ENCODE measurements around the gene PPM1E. TPM values are rescaled to one million over a fixed set of nuclear protein-coding genes. Genes with fewer than 3 reads are reported as not detected.
A peak's percentile ranks its signal among the peaks of the same experiment; 100 is the strongest.

The PPM1E gene
- polyA plus RNA-seq, 1 donor: 1.2 TPM

DNA sequence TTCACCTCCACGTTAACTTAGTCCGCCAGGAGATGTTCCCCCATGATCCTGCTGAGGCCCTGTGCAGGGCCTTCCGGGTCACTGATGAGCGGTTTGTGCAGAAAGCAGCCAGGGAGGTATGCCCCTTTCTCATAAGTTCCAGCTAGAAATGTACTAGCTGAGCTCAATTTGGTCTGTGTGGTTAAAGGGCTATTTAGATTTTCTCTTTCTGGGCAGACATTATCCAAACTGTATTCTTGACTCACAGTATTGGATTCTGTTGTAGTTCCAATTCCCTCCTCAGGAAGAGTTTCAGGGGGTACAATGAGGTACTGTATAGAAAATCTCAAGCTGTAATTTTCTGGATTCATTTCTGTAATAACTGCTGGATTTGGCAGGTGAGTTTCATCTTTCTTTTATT, 214.0 kb downstream of the PPM1E start:
- DNase-seq: no peak
- no peak overlapping the region for H3K27ac ChIP-seq (ENCODE audit: low read length)
- peaks cover 3% of the 10 kb centered on the region for H3K27me3 ChIP-seq (ENCODE audit: control insufficient read depth, insufficient read depth, low read length)
- no peaks in the 10 kb centered on the region for H3K36me3 ChIP-seq (ENCODE audit: control insufficient read depth, insufficient read depth, low read length)
- no CpG with 5 or more reads among the region's 4 CpGs for WGBS (ENCODE audit: insufficient coverage, low lambda C conversion rate)
- H3K9me3 ChIP-seq (ENCODE audit: control insufficient read depth, low read depth, low read length): no peaks in the 10 kb centered on the region
- no peak overlapping the region for H3K4me3 ChIP-seq (ENCODE audit: low read length)
- no peaks in the 10 kb centered on the region for H3K4me1 ChIP-seq (ENCODE audit: control insufficient read depth, insufficient read depth, low read length)

DNA sequence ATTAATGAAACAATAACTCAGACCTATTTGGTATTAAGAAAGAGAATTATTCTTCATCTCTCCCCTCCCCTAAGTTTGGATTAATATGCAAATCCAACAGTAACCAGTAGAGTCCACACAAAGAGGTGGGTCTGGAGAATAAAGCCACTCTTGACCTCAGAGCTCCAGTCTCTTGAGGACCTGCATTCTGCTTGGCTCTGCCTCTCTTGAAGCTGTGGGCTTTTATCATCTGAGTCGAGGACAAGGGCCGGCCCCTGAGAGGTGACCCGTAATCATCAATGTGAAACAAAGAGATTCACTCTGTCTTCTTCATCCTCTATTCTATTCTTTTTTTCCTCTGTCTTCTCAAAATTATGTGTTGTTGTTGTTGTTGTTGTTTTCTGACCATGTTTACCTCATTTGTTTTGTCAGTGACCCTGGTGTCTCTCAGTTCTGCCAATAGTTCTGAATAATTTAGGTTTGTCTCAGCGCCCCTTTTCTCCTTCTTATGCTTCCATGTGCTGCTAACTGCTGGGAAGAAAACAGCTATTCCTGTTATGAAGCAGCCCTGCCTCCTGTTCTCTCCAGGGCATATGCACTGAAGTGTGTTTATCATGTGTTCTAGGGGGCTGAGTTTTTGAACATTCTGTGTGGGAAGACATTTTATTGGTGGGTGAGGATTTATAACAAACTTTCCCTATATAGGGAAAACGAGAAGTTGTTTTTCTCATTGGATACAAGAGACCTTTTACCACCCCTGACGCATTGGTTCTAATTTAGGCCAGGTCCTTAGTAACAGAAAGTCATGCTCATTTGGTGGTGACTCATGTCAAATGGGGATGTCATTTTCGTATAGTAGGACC, 215.2 kb downstream of the PPM1E start:
- DNase-seq: no peak
- Histone ChIP-seq H3K4me3 (ENCODE audit: low read length) (no peak overlapping the region), H3K27me3 (ENCODE audit: control insufficient read depth, insufficient read depth, low read length) (no peaks in the 10 kb centered on the region), H3K27ac (ENCODE audit: low read length) (no peak overlapping the region), H3K4me1 (ENCODE audit: control insufficient read depth, insufficient read depth, low read length) (no peaks in the 10 kb centered on the region), H3K36me3 (ENCODE audit: control insufficient read depth, insufficient read depth, low read length) (no peaks in the 10 kb centered on the region), H3K9me3 (ENCODE audit: control insufficient read depth, low read depth, low read length) (no peaks in the 10 kb centered on the region)
- no CpG with 5 or more reads among the region's 7 CpGs for WGBS (ENCODE audit: insufficient coverage, low lambda C conversion rate)

DNA sequence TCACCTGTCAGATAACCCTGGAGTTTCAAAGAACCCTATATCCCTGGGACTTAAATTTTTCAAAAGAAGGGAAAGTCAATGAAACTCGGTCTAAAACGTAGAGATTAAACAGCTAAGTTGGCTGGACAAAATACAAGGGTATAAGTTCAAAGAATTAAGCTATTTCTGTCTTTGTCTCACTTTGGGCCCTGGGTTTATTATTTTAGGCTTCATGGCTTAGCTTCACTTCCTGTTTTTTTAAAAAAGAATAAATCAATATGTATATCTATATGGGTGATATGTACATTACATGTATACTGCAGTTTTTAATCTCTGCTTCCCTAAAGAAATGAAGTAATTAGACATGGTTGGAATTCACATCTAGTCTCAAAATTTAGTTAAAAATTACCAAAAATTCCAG, 218.7 kb downstream of the PPM1E start:
- H3K27ac ChIP-seq (ENCODE audit: low read length): no peak overlapping the region
- 100% methylated on average over 1 of the region's 2 CpGs for WGBS (ENCODE audit: insufficient coverage, low lambda C conversion rate)
- DNase-seq: no peak

DNA sequence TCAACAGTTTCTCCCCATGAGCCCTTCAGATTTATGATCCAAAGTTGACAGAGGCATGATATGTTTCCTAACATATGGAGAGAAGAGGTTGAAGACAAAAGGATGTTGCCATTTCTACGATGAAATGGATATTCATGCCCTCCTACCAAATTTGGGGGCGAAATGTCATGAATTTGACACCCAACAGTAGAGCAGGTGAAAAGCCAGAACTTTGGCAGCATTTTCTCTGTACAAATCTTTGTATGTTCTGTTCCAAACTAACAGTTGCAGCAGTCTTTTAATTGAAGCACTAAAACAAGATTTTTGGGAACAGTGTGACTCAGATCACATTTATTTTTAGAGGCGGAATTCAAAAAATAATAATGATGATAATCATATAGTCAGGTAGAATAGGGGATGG, 220.9 kb downstream of the PPM1E start:
- Histone ChIP-seq H3K4me3 (ENCODE audit: low read length) (no peak overlapping the region), H3K36me3 (ENCODE audit: control insufficient read depth, insufficient read depth, low read length) (no peaks in the 10 kb centered on the region), H3K4me1 (ENCODE audit: control insufficient read depth, insufficient read depth, low read length) (no peaks in the 10 kb centered on the region), H3K27me3 (ENCODE audit: control insufficient read depth, insufficient read depth, low read length) (no peaks in the 10 kb centered on the region), H3K9me3 (ENCODE audit: control insufficient read depth, low read depth, low read length) (no peaks in the 10 kb centered on the region), H3K27ac (ENCODE audit: low read length) (no peak overlapping the region)
- DNase-seq: no peak
- 100% methylated on average over 1 of the region's 3 CpGs for WGBS (ENCODE audit: insufficient coverage, low lambda C conversion rate)

More for the DNA sequence above, 218.7 kb downstream of the PPM1E start:
- Histone ChIP-seq H3K27me3 (ENCODE audit: control insufficient read depth, insufficient read depth, low read length) (no peaks in the 10 kb centered on the region), H3K36me3 (ENCODE audit: control insufficient read depth, insufficient read depth, low read length) (no peaks in the 10 kb centered on the region), H3K4me3 (ENCODE audit: low read length) (no peak overlapping the region), H3K4me1 (ENCODE audit: control insufficient read depth, insufficient read depth, low read length) (no peaks in the 10 kb centered on the region), H3K9me3 (ENCODE audit: control insufficient read depth, low read depth, low read length) (no peaks in the 10 kb centered on the region)

DNA sequence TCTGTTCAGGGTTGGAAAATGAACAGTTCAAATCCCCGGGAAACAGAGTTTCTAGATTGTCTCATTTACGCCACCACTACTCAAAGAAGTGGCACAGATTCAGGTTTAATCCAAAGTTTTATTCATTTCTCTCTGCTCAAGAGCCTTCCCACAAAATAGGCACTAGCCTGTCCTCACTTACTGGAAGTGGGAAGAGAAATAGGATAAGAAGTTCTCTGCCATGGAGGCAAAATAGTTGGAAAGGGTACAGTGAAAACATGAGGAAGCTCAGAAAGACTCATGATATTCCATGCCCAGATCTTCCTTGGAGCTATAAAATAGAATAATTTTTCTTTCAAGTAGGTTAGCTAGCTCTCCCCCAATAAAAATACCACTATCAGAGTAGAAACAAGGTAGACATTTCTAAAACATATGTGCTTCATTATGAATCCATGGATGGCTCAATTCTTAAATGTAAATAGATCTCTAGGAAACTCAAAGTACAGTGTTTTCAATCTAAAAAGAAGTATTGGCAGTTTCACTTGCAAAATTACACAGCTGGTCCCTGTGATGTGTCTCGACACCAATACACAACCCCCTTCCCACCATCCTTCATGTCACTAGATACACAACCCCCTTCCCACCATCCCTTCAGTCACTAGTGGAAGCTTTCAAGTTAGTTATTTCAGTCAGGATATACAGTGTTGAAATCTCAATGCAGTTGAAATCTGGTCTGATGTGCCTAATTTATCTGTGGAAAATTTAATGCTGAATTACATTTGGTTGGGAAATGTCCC, 225.2 kb downstream of the PPM1E start:
- no peaks in the 10 kb centered on the region for H3K36me3 ChIP-seq (ENCODE audit: control insufficient read depth, insufficient read depth, low read length)
- no peak overlapping the region for H3K27ac ChIP-seq (ENCODE audit: low read length)
- no peak overlapping the region for H3K4me3 ChIP-seq (ENCODE audit: low read length)
- DNase-seq: no peak
- H3K27me3 ChIP-seq (ENCODE audit: control insufficient read depth, insufficient read depth, low read length): no peaks in the 10 kb centered on the region
- WGBS (ENCODE audit: insufficient coverage, low lambda C conversion rate): no CpG with 5 or more reads among the region's 3 CpGs
- H3K4me1 ChIP-seq (ENCODE audit: control insufficient read depth, insufficient read depth, low read length): no peaks in the 10 kb centered on the region
- H3K9me3 ChIP-seq (ENCODE audit: control insufficient read depth, low read depth, low read length): no peaks in the 10 kb centered on the region

DNA sequence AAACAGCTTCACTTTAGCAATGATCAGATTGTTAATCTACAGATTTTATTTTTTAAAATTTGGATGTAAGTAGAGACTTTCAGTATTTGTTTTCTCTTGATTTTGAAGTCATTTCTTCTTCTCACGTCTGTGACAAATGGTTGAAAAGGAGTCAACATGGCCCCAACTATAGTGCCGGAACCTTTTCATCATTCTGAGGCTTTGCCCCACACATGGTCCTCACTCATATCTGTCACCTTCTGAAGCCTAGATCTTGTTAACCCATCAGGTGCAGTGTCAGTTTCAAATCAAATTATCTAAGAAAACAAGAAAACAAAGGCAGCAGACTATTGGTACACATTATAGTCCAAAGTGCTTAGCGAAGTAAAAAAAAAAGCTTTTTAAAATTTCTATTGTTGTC, 227.0 kb downstream of the PPM1E start:
- no peaks in the 10 kb centered on the region for H3K4me1 ChIP-seq (ENCODE audit: control insufficient read depth, insufficient read depth, low read length)
- no peaks in the 10 kb centered on the region for H3K27me3 ChIP-seq (ENCODE audit: control insufficient read depth, insufficient read depth, low read length)
- no peak for DNase-seq
- WGBS (ENCODE audit: insufficient coverage, low lambda C conversion rate): 86% methylated on average over 1 of the region's 3 CpGs
- H3K4me3 ChIP-seq (ENCODE audit: low read length): no peak overlapping the region
- no peak overlapping the region for H3K27ac ChIP-seq (ENCODE audit: low read length)
- no peaks in the 10 kb centered on the region for H3K9me3 ChIP-seq (ENCODE audit: control insufficient read depth, low read depth, low read length)
- H3K36me3 ChIP-seq (ENCODE audit: control insufficient read depth, insufficient read depth, low read length): no peaks in the 10 kb centered on the region

DNA sequence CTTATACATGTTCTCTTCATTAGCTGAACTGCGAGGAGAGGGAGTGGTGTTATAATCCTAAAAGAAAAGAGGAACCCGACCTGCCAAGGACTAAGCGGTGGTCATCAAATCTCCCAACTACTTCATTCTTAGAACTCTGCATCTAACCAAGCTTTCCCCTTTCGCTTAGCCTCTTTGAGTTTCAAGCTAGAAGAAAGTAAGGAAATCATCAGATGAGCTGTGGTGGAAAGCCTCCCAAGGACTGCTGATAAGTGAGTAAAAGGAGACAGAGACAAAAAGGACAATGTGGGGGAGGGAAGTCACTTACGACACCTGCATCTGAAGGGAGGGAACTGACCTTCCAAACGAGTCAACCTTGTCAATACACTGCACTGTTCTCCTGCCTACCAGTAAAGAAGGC, 229.7 kb downstream of the PPM1E start:
- no peaks in the 10 kb centered on the region for H3K36me3 ChIP-seq (ENCODE audit: control insufficient read depth, insufficient read depth, low read length)
- no peak overlapping the region for H3K4me3 ChIP-seq (ENCODE audit: low read length)
- H3K9me3 ChIP-seq (ENCODE audit: control insufficient read depth, low read depth, low read length): peaks cover 3% of the 10 kb centered on the region
- WGBS (ENCODE audit: insufficient coverage, low lambda C conversion rate): no CpG with 5 or more reads among the region's 6 CpGs
- no peak overlapping the region for H3K27ac ChIP-seq (ENCODE audit: low read length)
- no peaks in the 10 kb centered on the region for H3K27me3 ChIP-seq (ENCODE audit: control insufficient read depth, insufficient read depth, low read length)
- H3K4me1 ChIP-seq (ENCODE audit: control insufficient read depth, insufficient read depth, low read length): no peaks in the 10 kb centered on the region
- no peak for DNase-seq

DNA sequence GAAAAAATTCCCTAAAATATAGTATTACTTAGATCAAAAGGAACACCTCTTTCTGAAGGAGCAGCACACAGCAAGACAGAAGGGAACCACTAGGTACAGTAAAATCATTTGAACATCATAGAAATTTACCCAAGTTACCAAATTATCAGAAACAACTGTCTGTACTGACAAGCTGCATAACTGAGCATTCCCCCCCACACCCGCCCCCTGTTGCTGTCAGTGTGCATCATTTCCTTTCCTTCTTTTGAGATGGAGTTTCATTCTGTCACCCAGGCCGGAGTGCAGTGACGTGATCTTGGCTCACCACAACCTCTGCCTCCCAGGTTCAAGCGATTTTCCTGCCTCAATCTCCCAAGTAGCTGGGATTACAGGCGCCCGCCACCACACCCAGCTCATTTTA, 230.3 kb downstream of the PPM1E start:
- Histone ChIP-seq H3K27ac (ENCODE audit: low read length) (no peak overlapping the region), H3K4me1 (ENCODE audit: control insufficient read depth, insufficient read depth, low read length) (no peaks in the 10 kb centered on the region), H3K4me3 (ENCODE audit: low read length) (no peak overlapping the region), H3K27me3 (ENCODE audit: control insufficient read depth, insufficient read depth, low read length) (no peaks in the 10 kb centered on the region), H3K9me3 (ENCODE audit: control insufficient read depth, low read depth, low read length) (peaks cover 3% of the 10 kb centered on the region), H3K36me3 (ENCODE audit: control insufficient read depth, insufficient read depth, low read length) (no peaks in the 10 kb centered on the region)
- WGBS (ENCODE audit: insufficient coverage, low lambda C conversion rate): no CpG with 5 or more reads among the region's 6 CpGs
- no peak for DNase-seq

DNA sequence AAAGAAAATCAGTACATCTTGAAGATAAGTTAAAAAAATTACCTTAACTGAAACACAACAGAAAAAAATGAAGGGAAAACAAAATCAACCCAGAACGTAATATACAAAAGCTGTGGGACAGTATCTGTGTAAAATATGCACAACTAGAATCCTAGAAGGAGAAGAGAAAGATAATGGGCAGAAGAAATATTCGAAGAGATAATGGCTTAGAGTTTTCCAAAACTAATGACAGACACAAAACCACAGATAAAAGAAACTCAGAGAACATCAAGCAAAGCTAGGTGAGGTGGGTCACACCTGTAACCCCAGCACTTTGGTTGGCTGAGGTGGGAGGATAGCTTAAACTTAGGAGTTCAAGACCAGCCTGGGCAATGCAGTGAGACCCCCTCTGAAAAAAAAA, 234.0 kb downstream of the PPM1E start:
- peaks cover 3% of the 10 kb centered on the region for H3K9me3 ChIP-seq (ENCODE audit: control insufficient read depth, low read depth, low read length)
- WGBS (ENCODE audit: insufficient coverage, low lambda C conversion rate): 100% methylated on average over 2 of the region's 2 CpGs
- H3K27me3 ChIP-seq (ENCODE audit: control insufficient read depth, insufficient read depth, low read length): no peaks in the 10 kb centered on the region
- no peak for DNase-seq
- no peak overlapping the region for H3K4me3 ChIP-seq (ENCODE audit: low read length)
- H3K36me3 ChIP-seq (ENCODE audit: control insufficient read depth, insufficient read depth, low read length): no peaks in the 10 kb centered on the region
- H3K4me1 ChIP-seq (ENCODE audit: control insufficient read depth, insufficient read depth, low read length): peaks cover 12% of the 10 kb centered on the region
- H3K27ac ChIP-seq (ENCODE audit: low read length): no peak overlapping the region

DNA sequence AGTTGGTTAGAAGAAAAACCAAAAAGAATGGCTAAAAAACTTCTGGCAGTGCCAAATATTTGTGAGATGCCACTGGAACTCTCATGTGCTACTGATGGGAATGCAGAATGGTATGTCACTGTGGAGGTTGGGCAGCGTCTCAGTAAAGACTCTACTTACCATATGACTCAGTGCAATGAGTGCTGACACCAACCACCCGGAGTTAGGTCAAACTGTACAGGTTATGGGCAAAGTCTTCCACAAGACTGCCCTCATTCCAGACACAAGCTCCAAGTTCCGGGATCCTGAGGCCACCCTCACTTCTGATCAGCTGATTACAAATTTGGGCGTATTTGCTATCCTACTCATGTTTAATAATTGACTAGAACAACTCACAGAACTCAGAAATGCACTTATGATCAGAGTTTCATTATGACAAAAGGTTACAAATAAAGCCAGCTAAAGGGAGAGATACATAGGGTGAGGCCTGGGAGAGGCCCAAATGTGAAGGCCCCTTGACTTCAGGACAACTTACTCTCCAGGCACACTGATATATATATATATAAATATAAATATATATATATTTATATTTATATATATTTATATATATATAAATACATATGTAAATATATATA, 236.2 kb downstream of the PPM1E start:
- peaks cover 3% of the 10 kb centered on the region for H3K9me3 ChIP-seq (ENCODE audit: control insufficient read depth, low read depth, low read length)
- no CpG with 5 or more reads among the region's 4 CpGs for WGBS (ENCODE audit: insufficient coverage, low lambda C conversion rate)
- peaks cover 12% of the 10 kb centered on the region for H3K4me1 ChIP-seq (ENCODE audit: control insufficient read depth, insufficient read depth, low read length)
- H3K27me3 ChIP-seq (ENCODE audit: control insufficient read depth, insufficient read depth, low read length): no peaks in the 10 kb centered on the region
- no peaks in the 10 kb centered on the region for H3K36me3 ChIP-seq (ENCODE audit: control insufficient read depth, insufficient read depth, low read length)
- H3K4me3 ChIP-seq (ENCODE audit: low read length): no peak overlapping the region
- H3K27ac ChIP-seq (ENCODE audit: low read length): peak overlapping the region; percentile 73
- DNase-seq: peak; percentile 84 to 92
